Lower lobe of right lung (tissue), 2 donors: Measurements from ENCODE around the gene GAS6. TPM values are rescaled to one million over a fixed set of nuclear protein-coding genes. Genes with fewer than 3 reads are reported as not detected.
A peak's percentile ranks its signal among the peaks of the same experiment; 100 is the strongest.

ENCODE experiments used
- ATAC-seq, 2 donors: fragments of 200-7000 bp; cut with Tn5 transposase; one replicate each; pipeline ENCODE4 v1.9.1; 2020 to 2022; ENCODE audit warnings: mild to moderate bottlenecking in 2 of 2, moderate library complexity in 2 of 2
- DNase-seq: peaks from one replicate; pipeline ENCODE4 v3.0.0-alpha.2; 2020
- H3K27ac ChIP-seq: fragments of 200-600 bp; one replicate; pipeline ENCODE4 v1.8.0; 2022
- H3K27me3 ChIP-seq: fragments of 200-600 bp; one replicate; pipeline ENCODE4 v1.8.0; 2022; ENCODE audit warnings: low read depth
- H3K36me3 ChIP-seq: fragments of 200-600 bp; one replicate; pipeline ENCODE4 v1.8.0; 2022; ENCODE audit warnings: mild to moderate bottlenecking
- H3K4me1 ChIP-seq: fragments of 200-600 bp; one replicate; pipeline ENCODE4 v1.8.0; 2022
- H3K4me3 ChIP-seq: fragments of 200-600 bp; one replicate; pipeline ENCODE4 v1.8.0; 2022; ENCODE audit warnings: mild to moderate bottlenecking
- H3K9me3 ChIP-seq: fragments of 200-600 bp; one replicate; pipeline ENCODE4 v1.8.0; 2022
- CTCF ChIP-seq: fragments of 200-600 bp; IDR thresholded peaks from one replicate; pipeline ENCODE4 v1.8.0; 2022; ENCODE audit warnings: antibody characterized with exemption, mild to moderate bottlenecking
- intact Hi-C: fragments of 100-400 bp; cut with DNase I; formaldehyde crosslinking; loops from one replicate; pipeline ENCODE4 v1.11.0; 2022
- total RNA-seq: library from RNA; stranded (reverse); fragmentation: NEBNext Ultra II Directional; extraction: Animal tissue kit (Norgen Biotek cat#: 25700); gene quantifications from one replicate; pipeline ENCODE4 v1.2.1, GENCODE V29; 2021
- donor health status: DM: no; HTN: yes; CAD: no; lungs with severe emphysema.

Gene GAS6
- total RNA-seq, 1 donor from 2014 or later: 111 TPM

DNA sequence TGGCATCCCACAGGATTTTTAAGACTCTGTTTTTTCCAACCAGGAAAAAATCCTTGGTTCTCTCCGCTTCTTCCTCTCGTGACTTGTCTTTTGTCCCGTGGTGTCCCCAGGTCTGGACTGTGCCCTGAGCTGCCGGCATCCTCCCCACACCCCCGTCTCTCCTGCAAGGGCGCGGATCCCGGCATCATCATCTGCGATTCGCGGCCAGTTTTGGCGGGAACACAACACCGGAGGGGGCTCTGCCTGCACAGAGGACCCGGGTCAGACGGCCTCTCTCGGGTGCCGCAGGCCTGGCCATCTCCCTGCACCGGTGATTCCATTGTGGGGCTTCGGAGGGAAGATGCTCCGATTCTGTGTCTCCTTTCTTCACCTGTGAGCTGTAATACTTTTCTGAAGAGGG lies 18.8 kb upstream of the GAS6 start:
- H3K27ac ChIP-seq: peak overlapping the region; percentile 76
- ATAC-seq (no peak), DNase-seq (no peak)
- no peak for TF ChIP-seq CTCF
- H3K4me3 ChIP-seq: no peak overlapping the region
- H3K36me3 ChIP-seq: no peaks in the 10 kb centered on the region
- no peaks in the 10 kb centered on the region for H3K27me3 ChIP-seq
- peaks cover 39% of the 10 kb centered on the region for H3K4me1 ChIP-seq
- intact Hi-C loops: no loop called here
- no peaks in the 10 kb centered on the region for H3K9me3 ChIP-seq

GRCh38 chr13:113882267-113882630 lies 18.4 kb upstream of the GAS6 start:
- TF ChIP-seq CTCF: no peak
- Histone ChIP-seq H3K9me3 (no peaks in the 10 kb centered on the region), H3K27me3 (no peaks in the 10 kb centered on the region), H3K4me3 (no peak overlapping the region), H3K4me1 (peaks cover 39% of the 10 kb centered on the region), H3K27ac (peak overlapping the region; percentile 76), H3K36me3 (no peaks in the 10 kb centered on the region)
- ATAC-seq: peak; percentile 68 to 73
- DNase-seq: peak; percentile 64
- intact Hi-C loops: no loop called here

DNA sequence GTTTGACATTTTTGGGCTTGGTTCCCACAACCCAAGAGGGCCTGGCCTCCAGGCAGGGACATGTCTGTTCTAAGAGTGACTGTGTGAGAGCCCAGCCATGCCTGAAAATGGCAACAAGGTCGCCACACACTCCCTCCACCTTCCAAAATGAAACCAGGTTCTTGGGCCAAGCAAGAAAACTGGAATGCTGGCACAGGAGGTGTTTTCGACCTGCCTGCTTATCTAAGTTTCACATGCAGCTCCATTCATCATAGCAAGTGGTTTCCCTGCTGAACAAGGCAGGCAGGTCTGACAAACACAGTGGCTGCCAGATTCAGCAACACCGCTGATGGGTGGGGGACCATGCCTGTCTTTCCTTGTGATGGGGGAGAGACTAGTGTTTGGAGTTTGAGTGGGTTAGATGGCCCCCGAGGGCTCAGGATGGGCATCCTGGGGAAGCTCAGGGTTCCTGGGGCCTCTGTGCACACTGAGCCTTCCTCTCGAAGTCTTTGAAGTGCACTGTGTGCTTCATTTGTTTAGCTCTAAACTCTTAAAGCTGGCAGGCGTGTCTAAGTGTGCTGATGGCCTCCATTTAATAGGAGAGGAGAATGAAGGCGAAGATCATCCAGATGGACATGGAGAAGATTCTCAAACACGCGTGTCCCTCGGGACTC lies 17.9 kb upstream of the GAS6 start:
- DNase-seq: no peak
- no peaks in the 10 kb centered on the region for H3K9me3 ChIP-seq
- peaks cover 39% of the 10 kb centered on the region for H3K4me1 ChIP-seq
- intact Hi-C loops: no loop called here
- H3K4me3 ChIP-seq: no peak overlapping the region
- no peaks in the 10 kb centered on the region for H3K27me3 ChIP-seq
- ATAC-seq: peak; percentile 51 to 79
- no peaks in the 10 kb centered on the region for H3K36me3 ChIP-seq
- TF ChIP-seq CTCF: no peak
- H3K27ac ChIP-seq: peak overlapping the region; percentile 76

- no peaks in the 10 kb centered on the region for H3K9me3 ChIP-seq
- H3K4me1 ChIP-seq: peaks cover 39% of the 10 kb centered on the region
- H3K36me3 ChIP-seq: no peaks in the 10 kb centered on the region
- no peak for DNase-seq
- peak overlapping the region; percentile 76 for H3K27ac ChIP-seq
- ATAC-seq: peak; percentile 16 to 28
- TF ChIP-seq CTCF: no peak
- H3K4me3 ChIP-seq: no peak overlapping the region
- no peaks in the 10 kb centered on the region for H3K27me3 ChIP-seq
- intact Hi-C loops: no loop called here
Measured at GRCh38 chr13:113880651-113881611, 17.1 kb upstream of the GAS6 start.

- DNase-seq: no peak
Measured at GRCh38 chr13:113879494-113880360, 15.9 kb upstream of the GAS6 start.

More at GRCh38 chr13:113879494-113880360, 15.9 kb upstream of the GAS6 start:
- H3K4me1 ChIP-seq: peaks cover 39% of the 10 kb centered on the region
- intact Hi-C loops: no loop called here
- H3K4me3 ChIP-seq: no peak overlapping the region
- no peaks in the 10 kb centered on the region for H3K36me3 ChIP-seq
- no peaks in the 10 kb centered on the region for H3K27me3 ChIP-seq
- TF ChIP-seq CTCF: no peak
- H3K9me3 ChIP-seq: no peaks in the 10 kb centered on the region
- no peak for ATAC-seq
- no peak overlapping the region for H3K27ac ChIP-seq
